HCT116 (cell line): Measurements from ENCODE around the gene ZNF212. TPM values are rescaled to one million over a fixed set of nuclear protein-coding genes. Genes with fewer than 3 reads are reported as not detected.

ENCODE experiments used
- ATAC-seq: fragments of 200-7000 bp; cut with Tn5 transposase; 2 replicates; pipeline ENCODE4 v1.9.1; 2020; ENCODE audit warnings: mild to moderate bottlenecking, moderate library complexity
- BruUV-seq: library from RNA; stranded (reverse); fragments of 400-500 nt; replicated peaks from 2 replicates; lab custom pipeline; 2021; lab: Mats Ljungman, UMichigan
- CTCF ChIA-PET: fragments of 300-600 bp; sonication (Branson Sonifier 250); formaldehyde crosslinking; loops from one replicate; lab custom pipeline; 2021; ENCODE audit warnings: antibody characterized with exemption; lab: Charles Lee
- POLR2A ChIA-PET: fragments of 300-600, 350-600 bp; sonication (Branson Sonifier 250); formaldehyde crosslinking; loops from one replicate; lab custom pipeline; 2021; ENCODE audit warnings: antibody characterized with exemption; lab: Charles Lee
- RAD21 ChIA-PET, 2 experiments: fragments of 300-600 bp; sonication (Branson Sonifier 250); formaldehyde crosslinking; loops; one replicate each; lab custom pipeline; 2023; ENCODE audit warnings: low total read pairs in 2 of 2; ENCODE audit not compliant: uncharacterized antibody in 2 of 2, unreplicated experiment in 2 of 2, low non-redundant PET in 1 of 2; lab: Charles Lee
- DNase-seq: peaks from one replicate; pipeline ENCODE4 v3.0.0-alpha.2; 2010; ENCODE audit warnings: low read depth, low spot score
- H2AFZ ChIP-seq: fragments of 200-600 bp; shearing (Covaris generic), sonication (generic); 2 replicates; pipeline ENCODE4 v1.6.1; 2017; ENCODE audit warnings: low read depth, mixed run types, mixed read lengths, antibody characterized with exemption, low read length; ENCODE audit not compliant: poor library complexity, severe bottlenecking
- H3K27ac ChIP-seq: 2 replicates; pipeline ENCODE4 v1.5.1; 2012; ENCODE audit warnings: low read depth, low read length
- H3K27me3 ChIP-seq: fragments of 200-600 bp; sonication (generic); 2 replicates; pipeline ENCODE4 v1.6.1; 2016; ENCODE audit warnings: mixed run types, low read length, mixed read lengths; ENCODE audit not compliant: insufficient read depth
- H3K36me3 ChIP-seq, 2 experiments: fragments of 200-500 bp in 1 of 2; fragments of 200-600 bp in 1 of 2; sonication (Bioruptor generic) in 1 of 2; sonication (generic) in 1 of 2; 2 replicates each; pipeline versions ENCODE4 v1.5.1 to v1.6.1; 2014 to 2016; ENCODE audit warnings: low read length in 2 of 2, inconsistent platforms in 1 of 2, mixed read lengths in 1 of 2, mixed run types in 1 of 2; ENCODE audit not compliant: insufficient read depth in 2 of 2, control insufficient read depth in 1 of 2
- H3K4me1 ChIP-seq, 2 experiments: fragments of 200-600 bp in 1 of 2; sonication (generic) in 1 of 2; 2 replicates each; pipeline versions ENCODE4 v1.5.1 to v1.6.1; 2012 to 2017; ENCODE audit warnings: low read length in 2 of 2, inconsistent platforms in 1 of 2, mild to moderate bottlenecking in 1 of 2, mixed read lengths in 1 of 2, mixed run types in 1 of 2, moderate library complexity in 1 of 2; ENCODE audit not compliant: insufficient read depth in 2 of 2, control insufficient read depth in 1 of 2
- H3K4me2 ChIP-seq: fragments of 200-600 bp; sonication (generic); 2 replicates; pipeline ENCODE4 v1.6.1; 2017; ENCODE audit warnings: mixed run types, low read length, mixed read lengths
- H3K4me3 ChIP-seq, 2 experiments: fragments of 200-600 bp in 1 of 2; sonication (generic) in 1 of 2; replicated peaks in 1 of 2; 2 replicates each; pipeline ENCODE4 v1.5.1; 2011 to 2016; ENCODE audit warnings: low read length in 2 of 2, control low read depth in 1 of 2, low read depth in 1 of 2, mild to moderate bottlenecking in 1 of 2, mixed read lengths in 1 of 2, mixed run types in 1 of 2
- H3K79me2 ChIP-seq: fragments of 200-600 bp; sonication (generic); 2 replicates; pipeline ENCODE4 v1.6.1; 2017; ENCODE audit warnings: mild to moderate bottlenecking, mixed run types, low read length, moderate library complexity, mixed read lengths; ENCODE audit not compliant: insufficient read depth
- H3K9ac ChIP-seq: fragments of 200-600 bp; sonication (generic); 2 replicates; pipeline ENCODE4 v1.6.1; 2016; ENCODE audit warnings: low read length, mixed read lengths
- H3K9me2 ChIP-seq: fragments of 200-600 bp; sonication (generic), shearing (Covaris generic); 2 replicates; pipeline ENCODE4 v1.6.1; 2017; ENCODE audit warnings: mixed run types, mild to moderate bottlenecking, moderate library complexity; ENCODE audit not compliant: insufficient read depth
- H3K9me3 ChIP-seq, 2 experiments: fragments of 200-500 bp in 1 of 2; fragments of 200-600 bp in 1 of 2; sonication (Bioruptor generic) in 1 of 2; sonication (generic) in 1 of 2; 2 replicates each; pipeline ENCODE4 v1.6.1; 2014 to 2017; ENCODE audit warnings: low read length in 2 of 2, mixed read lengths in 2 of 2, inconsistent platforms in 1 of 2, low read depth in 1 of 2, mild to moderate bottlenecking in 1 of 2, mixed run types in 1 of 2, moderate library complexity in 1 of 2; ENCODE audit not compliant: control insufficient read depth in 1 of 2, insufficient read depth in 1 of 2
- H4K20me1 ChIP-seq: fragments of 200-600 bp; sonication (generic), shearing (Covaris generic); 2 replicates; pipeline ENCODE4 v1.6.1; 2017; ENCODE audit warnings: mixed run types, mild to moderate bottlenecking, moderate library complexity; ENCODE audit not compliant: insufficient read depth
- CEBPB ChIP-seq: IDR thresholded peaks from 2 replicates; pipeline ENCODE4 v1.6.1; 2012; ENCODE audit warnings: low read depth
- EGR1 ChIP-seq: IDR thresholded peaks from 2 replicates; pipeline ENCODE4 v1.6.1; 2012; ENCODE audit warnings: low read depth
- ELF1 ChIP-seq: IDR thresholded peaks from 2 replicates; pipeline ENCODE4 v1.6.1; 2012; ENCODE audit warnings: low read depth, borderline replicate concordance
- EZH2 ChIP-seq: fragments of 200-600 bp; sonication (generic); IDR thresholded peaks from 2 replicates; pipeline ENCODE4 v1.6.1; 2017; ENCODE audit warnings: antibody characterized with exemption, mixed run types
- EZH2phosphoT487 ChIP-seq: fragments of 200-600 bp; IDR thresholded peaks from 2 replicates; pipeline ENCODE4 v1.6.1; 2018; ENCODE audit warnings: antibody characterized with exemption, borderline replicate concordance
- FOSL1 ChIP-seq: IDR thresholded peaks from 2 replicates; pipeline ENCODE4 v1.6.1; 2012; ENCODE audit warnings: low read depth
- JUND ChIP-seq: IDR thresholded peaks from 2 replicates; pipeline ENCODE4 v1.6.1; 2012
- POLR2A ChIP-seq: IDR thresholded peaks from 2 replicates; pipeline ENCODE4 v1.7.0; 2011; ENCODE audit warnings: borderline replicate concordance; ENCODE audit not compliant: insufficient read depth, insufficient read length; ENCODE audit errors: extremely low read depth
- RAD21 ChIP-seq: IDR thresholded peaks from 2 replicates; pipeline ENCODE4 v1.6.1; 2012; ENCODE audit warnings: low read depth, mild to moderate bottlenecking
- SIN3A ChIP-seq: IDR thresholded peaks from 2 replicates; pipeline ENCODE4 v1.6.1; 2012; ENCODE audit warnings: low read depth
- SP1 ChIP-seq: IDR thresholded peaks from 2 replicates; pipeline ENCODE4 v1.6.1; 2012; ENCODE audit warnings: low read depth
- YY1 ChIP-seq: IDR thresholded peaks from 2 replicates; pipeline ENCODE4 v1.6.1; 2011; ENCODE audit warnings: low read length, low read depth, moderate library complexity, mild to moderate bottlenecking; ENCODE audit not compliant: insufficient replicate concordance; ENCODE audit errors: extremely low read depth
- ZFX ChIP-seq: fragments of 450-650 bp; IDR thresholded peaks from 2 replicates; pipeline ENCODE4 v1.6.1; 2017
- intact Hi-C: fragments of 100-400 bp; cut with micrococcal nuclease; formaldehyde crosslinking; loops from 2 replicates; pipeline ENCODE4 v1.10.0; 2022
- total RNA-seq: library from RNA; stranded (reverse); gene quantifications from one replicate; pipeline ENCODE4 v1.2.1, GENCODE V29; 2021; ENCODE audit not compliant: unreplicated experiment
- TF ChIP-seq, protein P1 (sequence below): IDR thresholded peaks from 2 replicates; pipeline ENCODE4 v1.6.1; 2012
- TF ChIP-seq, protein P2 (sequence below): IDR thresholded peaks from 2 replicates; pipeline ENCODE4 v1.6.1; 2012; ENCODE audit warnings: low read depth
- TF ChIP-seq, protein P3 (sequence below): IDR thresholded peaks from 2 replicates; pipeline ENCODE4 v1.6.1; 2012
- TF ChIP-seq, protein P4 (sequence below), 3 experiments: fragments of 200-600 bp in 1 of 3; sonication (generic) in 1 of 3; IDR thresholded peaks in 2 of 3; conservative IDR thresholded peaks in 1 of 3; 2 replicates each; pipeline ENCODE4 v1.5.1; 2012 to 2017; ENCODE audit warnings: low read depth in 2 of 3, low read length in 2 of 3, antibody characterized with exemption in 1 of 3, borderline replicate concordance in 1 of 3, control low read depth in 1 of 3, mild to moderate bottlenecking in 1 of 3, mixed read lengths in 1 of 3, mixed run types in 1 of 3, moderate library complexity in 1 of 3; ENCODE audit not compliant: insufficient read depth in 1 of 3

The ZNF212 gene
- total RNA-seq, 1 experiment from 2014 or later: 13.7 TPM

DNA sequence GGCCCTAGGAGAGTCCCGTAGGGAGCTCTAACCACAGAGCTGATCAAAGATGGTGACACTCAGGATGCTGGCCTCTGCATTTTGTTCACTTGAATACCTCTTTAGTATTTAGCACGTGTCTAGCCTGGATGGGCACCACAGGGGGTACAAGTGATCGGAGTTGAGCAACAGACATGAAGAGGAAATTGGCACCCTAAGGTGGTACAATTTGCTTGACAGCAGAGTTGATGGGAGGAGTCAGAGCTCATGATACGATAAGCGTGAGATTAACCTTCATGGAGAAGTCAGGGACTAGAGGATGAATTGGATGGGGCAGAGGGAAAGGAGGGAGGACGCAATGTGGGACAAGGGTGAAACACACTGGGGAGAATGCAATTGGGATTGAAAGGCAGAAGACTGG is 9.9 kb upstream of the ZNF212 start:
- TF ChIP-seq SIN3A (no peak), JUND (no peak), EGR1 (no peak), CEBPB (no peak), FOSL1 (no peak), YY1 (no peak), EZH2phosphoT487 (no peak), ZFX (no peak), EZH2 (no peak), SP1 (no peak), RAD21 (no peak), POLR2A (no peak), ELF1 (no peak)
- TF ChIP-seq, protein P1, sequence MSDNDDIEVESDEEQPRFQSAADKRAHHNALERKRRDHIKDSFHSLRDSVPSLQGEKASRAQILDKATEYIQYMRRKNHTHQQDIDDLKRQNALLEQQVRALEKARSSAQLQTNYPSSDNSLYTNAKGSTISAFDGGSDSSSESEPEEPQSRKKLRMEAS: no peak
- TF ChIP-seq, protein P2, sequence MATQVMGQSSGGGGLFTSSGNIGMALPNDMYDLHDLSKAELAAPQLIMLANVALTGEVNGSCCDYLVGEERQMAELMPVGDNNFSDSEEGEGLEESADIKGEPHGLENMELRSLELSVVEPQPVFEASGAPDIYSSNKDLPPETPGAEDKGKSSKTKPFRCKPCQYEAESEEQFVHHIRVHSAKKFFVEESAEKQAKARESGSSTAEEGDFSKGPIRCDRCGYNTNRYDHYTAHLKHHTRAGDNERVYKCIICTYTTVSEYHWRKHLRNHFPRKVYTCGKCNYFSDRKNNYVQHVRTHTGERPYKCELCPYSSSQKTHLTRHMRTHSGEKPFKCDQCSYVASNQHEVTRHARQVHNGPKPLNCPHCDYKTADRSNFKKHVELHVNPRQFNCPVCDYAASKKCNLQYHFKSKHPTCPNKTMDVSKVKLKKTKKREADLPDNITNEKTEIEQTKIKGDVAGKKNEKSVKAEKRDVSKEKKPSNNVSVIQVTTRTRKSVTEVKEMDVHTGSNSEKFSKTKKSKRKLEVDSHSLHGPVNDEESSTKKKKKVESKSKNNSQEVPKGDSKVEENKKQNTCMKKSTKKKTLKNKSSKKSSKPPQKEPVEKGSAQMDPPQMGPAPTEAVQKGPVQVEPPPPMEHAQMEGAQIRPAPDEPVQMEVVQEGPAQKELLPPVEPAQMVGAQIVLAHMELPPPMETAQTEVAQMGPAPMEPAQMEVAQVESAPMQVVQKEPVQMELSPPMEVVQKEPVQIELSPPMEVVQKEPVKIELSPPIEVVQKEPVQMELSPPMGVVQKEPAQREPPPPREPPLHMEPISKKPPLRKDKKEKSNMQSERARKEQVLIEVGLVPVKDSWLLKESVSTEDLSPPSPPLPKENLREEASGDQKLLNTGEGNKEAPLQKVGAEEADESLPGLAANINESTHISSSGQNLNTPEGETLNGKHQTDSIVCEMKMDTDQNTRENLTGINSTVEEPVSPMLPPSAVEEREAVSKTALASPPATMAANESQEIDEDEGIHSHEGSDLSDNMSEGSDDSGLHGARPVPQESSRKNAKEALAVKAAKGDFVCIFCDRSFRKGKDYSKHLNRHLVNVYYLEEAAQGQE: no peak
- TF ChIP-seq, protein P3, sequence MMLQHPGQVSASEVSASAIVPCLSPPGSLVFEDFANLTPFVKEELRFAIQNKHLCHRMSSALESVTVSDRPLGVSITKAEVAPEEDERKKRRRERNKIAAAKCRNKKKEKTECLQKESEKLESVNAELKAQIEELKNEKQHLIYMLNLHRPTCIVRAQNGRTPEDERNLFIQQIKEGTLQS: no peak
- TF ChIP-seq, protein P4, sequence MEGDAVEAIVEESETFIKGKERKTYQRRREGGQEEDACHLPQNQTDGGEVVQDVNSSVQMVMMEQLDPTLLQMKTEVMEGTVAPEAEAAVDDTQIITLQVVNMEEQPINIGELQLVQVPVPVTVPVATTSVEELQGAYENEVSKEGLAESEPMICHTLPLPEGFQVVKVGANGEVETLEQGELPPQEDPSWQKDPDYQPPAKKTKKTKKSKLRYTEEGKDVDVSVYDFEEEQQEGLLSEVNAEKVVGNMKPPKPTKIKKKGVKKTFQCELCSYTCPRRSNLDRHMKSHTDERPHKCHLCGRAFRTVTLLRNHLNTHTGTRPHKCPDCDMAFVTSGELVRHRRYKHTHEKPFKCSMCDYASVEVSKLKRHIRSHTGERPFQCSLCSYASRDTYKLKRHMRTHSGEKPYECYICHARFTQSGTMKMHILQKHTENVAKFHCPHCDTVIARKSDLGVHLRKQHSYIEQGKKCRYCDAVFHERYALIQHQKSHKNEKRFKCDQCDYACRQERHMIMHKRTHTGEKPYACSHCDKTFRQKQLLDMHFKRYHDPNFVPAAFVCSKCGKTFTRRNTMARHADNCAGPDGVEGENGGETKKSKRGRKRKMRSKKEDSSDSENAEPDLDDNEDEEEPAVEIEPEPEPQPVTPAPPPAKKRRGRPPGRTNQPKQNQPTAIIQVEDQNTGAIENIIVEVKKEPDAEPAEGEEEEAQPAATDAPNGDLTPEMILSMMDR (IDR thresholded peaks at IDR 0.05 in 2 of 3, conservative IDR thresholded peaks at IDR 0.05 in 1 of 3; ENCODE audit: borderline replicate concordance in 1 of 3, insufficient read depth in 1 of 3, low read depth in 2 of 3, low read length in 2 of 3): no peak
- peaks cover 0 to 9% of the 10 kb centered on the region in 2 experiments; a peak in 2 of 4 replicates for H3K36me3 ChIP-seq
- ChIA-PET RAD21 (no interaction called here), CTCF (no interaction called here), POLR2A (no interaction called here)
- H3K79me2 ChIP-seq: no peaks in the 10 kb centered on the region
- DNase-seq: no peak
- H3K9me3 ChIP-seq: no peaks in the 10 kb centered on the region
- BruUV-seq: no TSS peak
- peaks cover 20 to 31% of the 10 kb centered on the region in 2 experiments for H3K4me1 ChIP-seq
- no peak overlapping the region for H3K27ac ChIP-seq
- no peaks in the 10 kb centered on the region for H3K9me2 ChIP-seq
- no peak overlapping the region for H3K4me2 ChIP-seq
- H4K20me1 ChIP-seq: no peaks in the 10 kb centered on the region
- intact Hi-C loops: no loop called here
- no peak overlapping the region for H2AFZ ChIP-seq
- no peak overlapping the region for H3K4me3 ChIP-seq
- H3K9ac ChIP-seq: no peak overlapping the region
- H3K27me3 ChIP-seq: no peaks in the 10 kb centered on the region
- ATAC-seq: no peak
